CD1c-positive myeloid dendritic cell (primary cell): ENCODE data around the gene STARD5.
"Not testable (repeated sequence)": the region's sequence is repeated elsewhere in the genome, so short reads cannot be mapped to it uniquely, and the experiment has no call there.

Experiments
- DNase-seq: peaks from one replicate; pipeline ENCODE4 v3.0.0-alpha.2; 2016; ENCODE audit errors: extremely low spot score

The STARD5 gene, protein sequence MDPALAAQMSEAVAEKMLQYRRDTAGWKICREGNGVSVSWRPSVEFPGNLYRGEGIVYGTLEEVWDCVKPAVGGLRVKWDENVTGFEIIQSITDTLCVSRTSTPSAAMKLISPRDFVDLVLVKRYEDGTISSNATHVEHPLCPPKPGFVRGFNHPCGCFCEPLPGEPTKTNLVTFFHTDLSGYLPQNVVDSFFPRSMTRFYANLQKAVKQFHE

DNA sequence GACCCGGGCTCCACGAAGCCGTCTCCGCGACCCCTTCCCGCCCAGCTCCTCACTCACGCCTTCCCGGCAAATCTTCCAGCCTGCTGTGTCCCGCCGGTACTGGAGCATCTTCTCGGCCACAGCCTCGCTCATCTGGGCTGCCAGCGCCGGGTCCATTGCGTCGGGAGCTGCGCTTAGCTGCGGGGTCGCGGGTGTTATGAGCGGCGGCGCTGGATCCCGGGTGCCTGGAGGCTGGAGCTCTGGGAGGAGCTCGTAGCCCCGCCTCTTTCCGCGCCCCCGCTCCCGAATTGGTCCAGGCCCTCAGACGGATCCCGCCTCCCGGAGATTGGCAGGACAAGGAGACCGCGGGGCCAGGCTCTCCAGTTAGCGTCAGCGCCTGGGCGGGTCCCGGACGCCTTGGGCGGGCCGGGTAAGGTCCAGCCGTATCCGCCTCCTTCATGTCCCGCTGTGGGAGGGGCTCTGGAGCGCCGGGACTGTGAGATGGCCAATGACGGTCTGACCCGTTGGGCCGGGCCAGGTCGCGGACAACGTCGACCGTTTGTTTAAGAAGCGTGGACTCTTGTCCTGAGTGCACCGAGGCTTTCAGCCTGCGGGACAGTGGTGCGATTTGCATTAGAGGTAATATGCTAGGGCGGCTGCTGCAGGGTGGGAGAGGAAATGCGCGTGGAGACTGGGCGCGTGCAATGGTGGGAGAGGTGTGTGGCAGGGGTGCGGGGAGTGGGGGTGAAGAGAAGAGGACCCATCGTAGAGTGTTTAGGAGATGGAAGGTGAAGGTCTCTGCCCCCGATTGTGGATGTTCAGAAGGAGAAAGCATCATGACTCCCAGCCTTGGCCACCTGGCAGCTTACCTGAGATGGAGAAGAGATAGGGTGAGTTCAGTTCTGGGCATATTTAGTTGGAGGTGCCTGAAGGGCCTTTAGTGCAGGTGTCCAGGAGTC is at the start of gene STARD5:
Gene STARD5 (minus strand): TSS at position 198 of the 938 bp plus-strand sequence. CDS start 42 bp downstream, at position 156.
- peak; percentile 99 for DNase-seq

DNA sequence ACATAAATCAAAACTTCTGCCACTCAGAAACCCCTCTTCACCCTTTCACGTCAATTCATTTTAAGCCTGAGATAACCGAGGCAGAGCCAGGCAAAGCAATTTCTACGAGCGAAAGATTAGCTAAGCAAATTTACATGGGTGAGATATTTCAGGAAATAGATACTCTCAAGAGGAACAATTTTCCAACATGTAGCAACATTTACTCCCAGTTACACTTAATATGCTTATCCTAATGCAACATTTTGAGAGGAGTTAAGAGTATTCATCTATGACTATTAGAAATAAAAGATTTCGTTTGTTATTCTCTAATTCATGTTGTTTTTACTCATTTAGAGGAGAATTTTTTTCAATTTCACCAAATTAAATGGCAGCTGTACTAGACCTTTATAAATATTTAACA is 49.2 kb upstream of the STARD5 start:
- no peak for DNase-seq

DNA sequence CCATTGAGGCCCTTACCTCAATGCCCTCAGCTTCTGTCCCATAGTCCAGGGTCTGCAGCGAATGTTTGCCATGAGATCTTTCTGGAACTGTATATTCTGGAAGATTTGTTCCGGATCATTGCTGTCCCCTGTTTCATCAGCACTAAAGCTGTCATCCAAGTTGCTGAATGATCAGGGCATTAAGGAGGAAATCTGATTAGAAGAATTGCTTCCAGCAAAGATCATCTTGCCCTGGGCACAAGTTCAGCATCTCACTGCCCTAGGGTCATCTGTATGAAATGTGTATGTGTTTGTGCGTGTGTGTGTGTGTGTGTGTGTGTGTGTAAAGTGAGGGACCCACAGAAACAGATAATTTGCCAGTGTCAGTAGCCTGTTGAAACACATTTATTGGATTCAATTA is 48.6 kb upstream of the STARD5 start:
- no peak for DNase-seq

DNA sequence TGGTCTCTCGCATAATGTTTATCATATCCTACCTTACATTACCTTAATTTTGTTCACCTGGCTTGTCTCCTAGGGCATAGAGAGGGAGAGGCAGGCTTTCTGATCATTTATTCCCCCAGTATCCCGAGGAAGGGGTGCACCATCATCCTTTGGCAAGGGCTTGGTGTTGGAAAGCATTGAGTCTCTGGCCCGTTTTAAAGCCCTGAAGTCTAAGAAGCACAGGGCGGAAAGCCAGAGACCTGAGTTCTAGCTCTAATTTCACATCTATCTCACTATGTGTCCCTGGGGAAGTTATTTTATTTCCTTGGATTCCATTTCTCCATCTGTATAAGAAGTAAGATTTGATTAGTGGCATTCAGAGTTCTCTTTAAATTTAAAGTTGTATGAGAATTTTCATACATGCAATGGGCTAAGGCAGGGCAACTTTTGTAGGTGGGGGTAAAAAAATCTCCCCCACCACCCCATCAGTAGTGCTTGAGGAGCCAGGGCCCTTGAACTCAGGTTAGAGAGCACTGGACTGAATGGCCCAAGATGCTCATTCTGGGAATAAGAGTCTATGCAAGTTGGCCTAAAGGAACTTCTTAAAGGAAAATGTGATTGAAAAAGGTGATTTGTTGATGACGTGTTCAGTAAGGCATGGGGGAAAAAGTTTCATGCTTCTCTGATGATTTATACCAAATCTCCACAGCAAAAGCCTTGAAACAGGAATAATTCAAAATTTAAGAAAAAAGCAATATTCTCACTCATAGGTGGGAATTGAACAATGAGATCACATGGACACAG is 40.0 kb upstream of the STARD5 start:
- no peak for DNase-seq

DNA sequence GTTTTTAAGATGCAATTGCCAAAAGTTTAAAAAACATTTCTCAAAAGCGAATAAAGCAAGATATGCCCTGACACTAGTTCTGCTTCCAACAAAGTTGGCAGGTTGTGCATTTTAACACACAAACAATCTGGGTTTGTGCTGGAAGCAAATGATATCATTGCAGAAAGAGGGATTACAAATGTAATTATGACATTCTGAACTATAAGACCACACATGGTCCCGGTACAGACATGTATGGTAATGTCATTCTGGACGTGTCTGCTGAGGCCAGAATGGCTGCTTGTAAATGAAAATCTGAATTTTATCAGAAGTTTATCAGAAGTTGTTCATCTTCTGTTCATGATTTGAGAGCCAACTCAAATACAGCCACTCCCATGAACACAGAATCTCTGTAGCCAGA is 39.3 kb upstream of the STARD5 start:
- no peak for DNase-seq

DNA sequence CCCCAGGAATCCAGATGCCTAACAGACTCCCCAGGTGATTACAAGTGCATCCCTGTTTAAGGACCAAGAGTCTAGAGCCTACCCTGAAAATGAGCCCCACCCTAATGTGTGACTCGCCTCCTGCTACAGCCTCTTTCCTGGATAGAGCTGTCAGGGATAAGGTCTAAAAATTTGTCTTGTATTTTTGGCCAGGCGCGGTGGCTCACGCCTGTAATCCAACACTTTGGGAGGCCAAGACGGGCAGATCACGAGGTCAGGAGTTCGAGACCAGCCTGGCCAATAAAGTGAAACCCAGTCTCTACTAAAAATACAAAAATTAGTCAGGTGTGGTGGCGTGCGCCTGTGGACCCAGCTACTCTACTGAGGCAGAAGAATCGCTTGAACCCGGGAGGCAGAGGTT is 38.8 kb upstream of the STARD5 start:
- no peak for DNase-seq

DNA sequence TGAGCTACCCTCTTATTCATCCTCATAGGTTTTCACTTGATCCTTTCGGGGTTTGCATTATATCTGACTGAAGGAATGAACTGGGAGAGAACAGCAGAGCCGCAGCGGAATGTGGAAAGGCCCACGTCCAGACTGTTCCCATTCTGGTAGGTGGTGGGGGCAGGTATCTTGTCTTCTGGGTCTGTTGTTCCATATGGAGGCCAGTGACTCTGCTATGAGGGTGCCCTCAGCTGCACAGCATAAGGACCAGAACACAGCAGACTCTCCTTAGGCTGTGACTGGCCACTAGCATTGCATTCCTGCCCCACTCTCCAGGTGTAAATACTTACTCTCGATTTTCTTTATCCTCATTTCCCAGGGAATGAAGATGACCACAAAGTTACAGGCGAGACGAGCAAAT is 38.0 kb upstream of the STARD5 start:
- DNase-seq, result no peak

DNA sequence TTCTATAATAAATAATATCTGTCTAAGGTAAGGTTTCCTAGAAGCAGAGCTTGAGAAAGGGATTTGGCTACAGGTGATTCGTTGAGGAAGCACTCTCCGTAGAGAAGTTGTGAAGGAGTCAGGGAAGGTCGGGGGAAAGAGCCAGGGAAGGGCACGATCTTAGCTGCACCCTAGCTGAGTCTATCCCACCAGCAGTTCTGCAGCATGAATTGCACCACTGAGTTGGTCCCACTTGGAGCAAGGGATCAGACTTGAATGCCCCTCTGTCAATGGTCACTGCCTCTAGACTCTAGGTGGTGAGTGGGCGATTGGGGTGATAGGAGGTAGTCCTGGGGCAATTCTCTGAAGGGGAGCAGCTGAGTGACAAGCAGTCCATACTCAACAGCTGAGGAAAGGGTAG is 36.5 kb upstream of the STARD5 start:
- no peak for DNase-seq

DNA sequence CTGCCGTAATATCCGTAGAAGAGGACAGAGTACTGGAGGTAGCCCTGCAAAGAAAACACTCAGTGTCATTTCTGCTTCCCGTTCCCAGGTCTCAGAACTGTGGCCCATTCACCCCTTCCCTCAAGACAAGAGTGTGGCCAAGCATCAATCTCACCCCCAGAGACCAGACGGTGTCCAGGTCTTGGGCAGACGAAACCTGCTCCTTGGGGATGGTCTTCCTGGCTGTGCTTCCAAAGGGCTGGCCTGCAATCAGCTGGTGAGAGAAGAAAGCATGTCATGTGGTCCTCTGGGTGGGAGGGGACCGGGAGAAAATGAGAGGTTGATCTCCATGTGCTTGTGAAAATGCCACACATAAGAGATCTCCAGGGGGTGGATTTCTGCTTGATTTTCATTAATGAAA is 34.3 kb upstream of the STARD5 start:
- no peak for DNase-seq

DNA sequence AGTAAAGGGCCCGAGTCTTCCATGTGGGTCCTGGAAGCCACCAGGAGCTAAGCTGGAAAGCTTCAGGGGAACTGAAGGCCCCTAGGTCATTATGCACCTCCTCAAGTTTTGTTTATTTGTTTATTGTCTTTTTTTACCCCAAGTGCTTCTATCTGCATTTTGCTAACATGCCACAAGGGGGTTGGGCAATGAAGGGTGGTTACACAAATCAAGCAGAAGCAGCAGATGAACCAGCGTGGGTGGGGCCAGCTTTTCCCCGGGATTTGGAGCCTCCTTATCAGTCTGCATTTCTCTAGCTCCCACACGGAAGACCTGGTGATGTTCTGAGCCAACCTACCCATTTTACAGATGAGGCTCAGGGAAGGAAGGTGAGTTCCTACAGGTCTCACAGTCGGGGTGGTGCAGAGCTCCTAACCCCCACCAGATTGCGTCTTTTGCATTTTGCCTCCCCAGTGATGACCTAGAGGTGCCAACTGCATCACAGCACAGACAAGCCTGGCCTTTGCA is 33.3 kb upstream of the STARD5 start:
- DNase-seq, result no peak

DNA sequence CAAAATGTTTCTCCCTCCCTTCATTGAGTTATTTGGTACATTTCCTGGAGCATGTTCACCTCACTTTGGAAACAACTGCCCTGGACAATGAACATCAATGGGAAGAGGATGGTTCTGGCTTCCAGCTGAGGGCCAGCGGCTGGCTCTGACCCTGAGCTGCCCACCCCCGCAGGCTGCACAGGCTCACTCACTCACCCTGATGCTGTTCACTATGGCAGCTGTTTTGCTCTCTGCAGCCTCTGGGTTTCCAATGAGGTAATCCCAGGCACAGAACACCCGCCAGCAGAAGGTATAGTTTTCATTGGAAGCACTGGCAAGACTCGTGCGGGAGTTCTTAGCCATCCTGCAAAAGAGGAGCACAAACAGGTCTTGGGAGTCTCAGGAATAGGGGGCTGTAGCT is 32.3 kb upstream of the STARD5 start:
- no peak for DNase-seq

DNA sequence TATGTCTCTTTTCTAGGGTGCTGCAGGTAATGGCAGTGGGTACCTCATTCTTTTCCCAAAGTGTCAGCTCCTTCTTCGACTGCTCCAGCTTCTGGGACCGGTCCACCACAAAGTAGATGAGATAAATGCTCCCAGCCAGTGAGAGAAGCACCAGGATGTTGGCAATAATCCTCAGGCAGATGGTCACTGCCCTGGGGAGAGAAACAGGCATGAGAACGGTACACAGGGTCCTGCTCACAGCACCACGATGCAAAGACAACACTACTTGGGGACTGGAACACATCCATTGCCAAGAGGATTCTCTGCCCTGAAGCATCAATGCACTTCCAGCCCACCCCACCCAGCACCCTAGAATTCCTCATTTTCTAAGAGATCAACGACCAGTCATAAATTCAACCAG is 27.7 kb upstream of the STARD5 start:
- no peak for DNase-seq

DNA sequence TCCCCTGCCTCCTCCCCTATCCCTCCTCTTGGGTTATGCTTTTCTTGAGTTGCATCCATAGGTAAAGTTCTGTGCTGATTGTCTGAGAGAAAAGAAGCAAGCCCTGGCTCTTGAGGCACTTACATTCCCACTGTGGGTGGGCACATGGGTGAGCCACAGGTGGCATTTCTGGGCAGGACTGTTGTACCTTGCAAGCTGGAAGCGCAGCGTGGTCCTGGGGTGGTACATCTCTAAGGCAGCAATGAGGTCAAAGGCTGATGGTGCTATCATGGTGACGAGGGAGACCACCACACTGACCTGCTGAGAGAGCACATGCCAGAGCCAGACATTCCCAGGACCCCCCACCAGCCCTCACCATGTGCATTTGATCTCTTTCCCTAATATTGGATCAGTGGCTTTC is 25.3 kb upstream of the STARD5 start:
- DNase-seq, result no peak

DNA sequence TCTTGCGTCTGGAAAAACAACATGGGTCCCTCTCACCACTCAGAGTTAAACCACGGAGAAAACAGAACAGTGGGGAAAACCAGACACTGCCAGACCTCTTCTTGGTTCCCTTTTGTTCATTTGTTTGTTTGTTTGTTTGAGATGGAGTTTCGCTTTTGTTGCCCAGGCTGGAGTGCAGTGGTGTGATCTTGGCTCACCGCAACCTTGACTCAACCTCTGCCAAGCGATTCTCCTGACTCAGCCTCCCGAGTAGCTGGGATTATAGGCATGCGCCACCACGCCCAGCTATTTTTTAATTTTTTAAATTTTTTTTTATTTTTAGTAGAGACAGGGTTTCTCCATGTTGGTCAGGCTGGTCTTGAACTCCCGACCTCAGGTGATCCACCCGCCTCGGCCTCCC is 24.8 kb upstream of the STARD5 start:
- DNase-seq, result not testable (repeated sequence)

DNA sequence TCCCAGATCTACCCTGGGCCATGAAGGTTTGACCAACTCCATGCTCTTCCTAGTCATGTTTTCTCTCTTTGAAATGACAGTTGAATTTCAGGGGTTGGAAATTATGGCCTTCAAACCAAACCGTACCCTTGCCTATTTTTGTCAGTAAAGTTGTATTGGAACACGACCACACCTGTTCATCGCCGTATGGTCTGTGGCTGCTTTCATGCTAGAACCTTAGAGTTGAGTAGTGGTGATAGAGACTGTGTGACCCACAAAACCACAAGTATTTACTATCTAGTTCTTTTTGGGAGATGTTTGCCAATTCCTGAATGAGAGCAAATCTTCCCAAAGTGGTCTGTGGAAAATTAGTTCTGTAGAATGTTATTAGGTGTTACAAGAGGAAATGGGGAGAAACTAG is 24.0 kb upstream of the STARD5 start:
- DNase-seq, result no peak

DNA sequence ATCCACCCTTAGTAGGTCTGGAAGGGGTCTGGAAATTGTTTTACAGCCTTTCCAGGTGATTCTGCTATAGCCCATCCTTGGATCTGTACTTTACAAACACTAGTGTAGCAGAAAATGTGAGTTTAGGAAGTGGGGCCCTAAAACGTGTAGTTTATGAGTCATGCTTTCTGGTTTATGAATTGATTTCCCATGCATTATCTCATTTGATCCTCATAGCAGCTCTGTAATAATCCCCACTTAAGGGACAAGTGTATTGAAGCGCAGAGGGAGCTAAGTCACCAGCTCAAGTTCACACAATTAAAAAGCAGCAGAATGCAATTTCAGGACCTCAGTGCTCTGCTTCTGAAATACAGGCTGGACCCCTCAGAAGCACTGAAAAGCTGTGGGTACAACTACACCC is 22.7 kb upstream of the STARD5 start:
- DNase-seq, result no peak

DNA sequence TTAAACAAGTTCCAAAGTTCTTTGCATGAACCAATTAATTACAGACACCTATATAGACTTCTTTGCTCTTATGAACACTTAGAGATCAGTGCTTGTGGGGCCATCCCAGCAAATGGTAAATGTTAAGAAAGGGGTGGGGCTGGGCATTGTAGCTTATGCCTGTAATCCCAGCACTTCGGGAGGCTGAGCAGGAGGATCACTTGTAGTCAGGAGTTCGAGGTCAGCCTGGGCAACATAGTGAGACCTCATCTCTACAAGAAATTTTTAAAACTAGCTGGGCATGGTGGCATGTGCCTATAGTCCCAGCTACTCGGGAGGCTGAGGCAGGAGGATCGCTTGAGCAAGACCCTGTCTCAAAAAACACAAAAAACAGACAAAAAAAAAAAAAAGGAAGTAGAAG is 19.4 kb upstream of the STARD5 start:
- no peak for DNase-seq

DNA sequence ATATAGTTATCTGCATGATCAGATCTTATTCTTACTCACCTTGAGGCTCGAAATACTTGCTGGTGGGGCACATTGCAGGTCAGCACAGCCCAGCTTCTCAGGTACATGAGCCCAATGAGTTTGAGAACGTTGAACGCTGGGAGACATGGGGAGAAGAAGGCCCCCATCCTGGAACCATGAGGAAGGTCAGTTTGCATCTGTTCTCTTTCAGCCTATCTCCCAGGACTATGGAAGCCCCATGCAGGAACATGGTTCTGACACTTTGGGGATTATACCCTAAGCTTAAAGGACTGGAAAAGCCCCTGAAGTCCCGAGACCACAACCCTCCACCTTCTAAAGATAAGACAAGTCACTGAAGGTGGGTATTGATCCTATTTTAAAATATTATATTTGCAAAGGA is 17.4 kb upstream of the STARD5 start:
- no peak for DNase-seq

DNA sequence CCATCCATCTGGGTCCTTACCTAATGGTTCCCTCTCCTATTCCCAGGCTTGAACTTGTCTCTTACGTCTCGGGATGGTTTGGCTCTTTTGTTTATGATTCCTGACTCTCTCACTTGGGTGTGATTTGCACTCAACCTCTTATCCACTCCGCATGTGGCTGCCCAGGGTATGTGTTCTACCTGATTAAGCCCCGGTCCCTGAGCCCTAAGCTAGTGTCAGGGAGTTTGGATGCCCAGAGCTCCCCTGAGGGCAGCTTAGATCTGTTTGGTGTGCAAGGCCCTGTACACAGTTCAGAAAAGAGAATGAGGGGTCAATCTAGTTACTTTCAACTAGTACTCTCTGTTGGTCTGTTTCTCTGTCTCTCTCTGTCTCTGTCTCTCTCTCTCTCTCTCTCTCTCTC is 15.9 kb upstream of the STARD5 start:
- DNase-seq, result no peak

DNA sequence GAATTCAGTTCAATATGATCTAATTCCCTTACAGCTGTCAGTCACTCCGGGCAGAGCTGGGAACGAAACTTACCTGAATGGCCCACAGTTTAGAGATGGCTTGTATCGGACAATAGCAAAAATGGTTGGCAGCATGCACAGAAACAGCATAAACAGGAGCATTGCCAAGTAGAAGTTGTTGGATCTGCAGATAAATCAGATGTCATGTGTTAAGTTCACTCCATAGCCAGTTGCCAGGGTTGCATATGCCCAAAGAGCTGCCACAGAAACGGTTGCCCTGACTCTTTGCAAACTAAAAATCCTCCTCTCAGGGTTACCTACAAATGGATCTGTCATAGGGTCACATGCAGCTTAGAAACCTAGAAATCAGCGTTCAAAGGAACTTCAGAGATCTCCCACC is 15.4 kb upstream of the STARD5 start:
- DNase-seq, result no peak

DNA sequence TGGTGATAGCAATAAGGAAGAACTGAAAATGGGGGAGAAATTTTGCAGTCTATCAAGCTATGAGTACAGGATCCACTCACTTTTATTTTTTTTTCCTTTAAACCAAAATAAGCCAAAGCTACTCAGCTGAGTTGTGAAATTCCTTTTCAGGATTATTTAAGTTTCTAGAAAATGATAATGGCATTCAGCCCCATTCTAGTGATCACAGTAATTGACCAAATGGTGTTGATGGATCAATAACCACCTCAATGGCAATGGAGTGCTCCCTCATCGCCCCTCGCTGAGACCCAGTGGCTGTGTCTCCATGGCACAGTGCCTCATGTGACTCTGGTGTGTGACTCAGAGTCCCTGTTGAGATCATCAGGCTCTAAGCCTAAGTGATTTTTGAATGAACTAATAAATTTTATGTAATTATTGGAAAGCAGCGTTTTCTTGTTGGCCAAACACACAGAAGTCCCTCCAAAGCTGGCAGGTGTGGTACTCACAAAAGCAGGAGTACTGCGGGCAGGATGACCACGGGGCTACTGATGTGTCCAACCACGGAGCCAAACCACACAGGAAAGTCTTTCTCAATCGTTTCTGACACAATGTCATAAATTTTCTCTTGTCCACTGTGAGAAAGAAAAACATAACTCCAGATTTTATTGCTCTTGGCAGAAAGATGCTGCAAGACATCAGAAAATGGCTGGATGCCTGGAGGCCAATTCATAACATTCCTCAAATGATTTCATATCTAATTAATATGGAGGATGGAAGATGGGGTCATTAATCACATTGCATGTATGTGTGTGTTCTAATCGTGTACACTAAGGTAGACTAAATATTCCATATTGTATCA is 14.4 kb upstream of the STARD5 start:
- DNase-seq, result peak; percentile 5
